ENCODE measurements around the gene CPO. TPM values are rescaled to one million over a fixed set of nuclear protein-coding genes. Genes with fewer than 3 reads are reported as not detected.

The CPO gene
- total and polyA plus RNA-seq, 12 donors: 0.07 to 0.59 (median 0.35) TPM; not detected in 7

DNA sequence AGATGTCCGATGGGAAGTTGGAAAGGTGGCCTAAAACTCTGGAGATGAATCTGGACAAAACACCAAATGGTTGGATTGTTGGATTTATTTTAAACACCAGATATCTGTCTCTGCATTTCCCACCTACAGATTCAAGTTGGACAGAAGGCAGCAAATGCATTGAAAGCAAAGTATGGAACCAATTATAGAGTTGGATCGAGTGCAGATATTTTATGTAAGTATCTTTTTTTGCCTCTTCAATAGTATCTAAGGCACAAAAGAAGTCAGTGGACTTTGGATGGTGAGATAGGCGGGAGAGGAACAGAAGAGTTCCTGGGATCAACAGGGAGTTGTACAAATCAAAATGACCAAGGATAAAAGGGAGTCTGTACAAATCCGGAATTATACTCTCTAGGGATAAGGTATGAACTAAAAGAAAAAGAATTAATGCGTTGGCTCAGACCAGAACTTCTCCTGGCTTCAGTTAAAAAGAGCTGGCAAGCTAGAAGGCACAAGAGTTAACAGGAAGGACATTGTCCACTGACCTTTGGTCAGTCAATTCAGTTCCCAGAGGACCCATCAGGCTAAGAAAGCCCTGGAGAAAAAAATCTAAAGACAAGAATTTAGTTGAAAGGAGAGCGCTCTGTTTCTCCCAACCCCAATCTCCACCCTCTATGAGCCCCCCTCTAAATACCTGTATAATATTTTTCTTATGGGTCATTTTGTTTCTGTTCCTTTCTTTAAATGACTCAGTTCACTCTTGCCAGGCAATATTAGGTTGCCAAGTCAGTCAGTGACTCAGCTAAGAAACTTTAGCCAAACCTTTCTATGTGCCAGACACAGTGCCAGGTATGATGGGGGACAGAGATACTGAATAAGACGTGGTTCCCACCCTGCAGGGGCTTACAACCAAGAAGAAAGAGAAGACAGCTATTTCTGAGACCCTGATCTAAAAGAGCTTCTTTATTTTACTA lies 29.1 kb downstream of the CPO start:
- no peaks in the 10 kb centered on the region for H3K36me3 ChIP-seq
- H3K9me3 ChIP-seq: no peaks in the 10 kb centered on the region
- no peak for DNase-seq
- H3K27me3 ChIP-seq: no peaks in the 10 kb centered on the region
- no peak overlapping the region for H3K27ac ChIP-seq
- 68 to 69% methylated on average over 7 of the region's 7 CpGs for WGBS, 2 donors
- no peak overlapping the region for H3K4me3 ChIP-seq
- TF ChIP-seq CTCF (IDR thresholded peaks at IDR 0.05): no peak
- H3K4me1 ChIP-seq: peaks cover 0 to 24% (median 9%) of the 10 kb centered on the region in 9 donors
- intact Hi-C loops (cut with DNase I): loop anchor here in 2 of 10 donors (5.0 to 10.0 kb wide), 2 partner anchors 154 to 166 kb away; no protein-coding TSS in a partner anchor
- ATAC-seq: peak in 1 of 8 donors; percentile 53

DNA sequence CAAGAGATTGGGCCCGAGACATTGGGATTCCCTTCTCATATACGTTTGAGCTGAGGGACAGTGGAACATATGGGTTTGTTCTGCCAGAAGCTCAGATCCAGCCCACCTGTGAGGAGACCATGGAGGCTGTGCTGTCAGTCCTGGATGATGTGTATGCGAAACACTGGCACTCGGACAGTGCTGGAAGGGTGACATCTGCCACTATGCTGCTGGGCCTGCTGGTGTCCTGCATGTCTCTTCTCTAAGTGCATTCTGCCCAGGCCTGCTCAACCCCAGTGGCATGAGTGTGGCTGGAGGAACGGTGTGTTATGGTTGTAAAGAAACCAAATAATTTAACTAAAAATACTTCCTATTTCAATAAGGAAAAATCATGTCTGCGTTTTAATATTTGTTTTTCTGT lies 29.9 kb downstream of the CPO start:
- Histone ChIP-seq H3K9me3 (no peaks in the 10 kb centered on the region), H3K4me3 (no peak overlapping the region), H3K27me3 (no peaks in the 10 kb centered on the region), H3K27ac (no peak overlapping the region), H3K4me1 (peaks cover 0 to 24% (median 9%) of the 10 kb centered on the region in 9 donors), H3K36me3 (no peaks in the 10 kb centered on the region)
- intact Hi-C loops (cut with DNase I): loop anchor here in 2 of 10 donors (5.0 to 10.0 kb wide), 2 partner anchors 154 to 167 kb away; no protein-coding TSS in a partner anchor
- DNase-seq (no peak), ATAC-seq (no peak)
- no peak for TF ChIP-seq CTCF (IDR thresholded peaks at IDR 0.05)
- WGBS, 2 donors: 93 to 98% methylated on average over 6 of the region's 6 CpGs

DNA sequence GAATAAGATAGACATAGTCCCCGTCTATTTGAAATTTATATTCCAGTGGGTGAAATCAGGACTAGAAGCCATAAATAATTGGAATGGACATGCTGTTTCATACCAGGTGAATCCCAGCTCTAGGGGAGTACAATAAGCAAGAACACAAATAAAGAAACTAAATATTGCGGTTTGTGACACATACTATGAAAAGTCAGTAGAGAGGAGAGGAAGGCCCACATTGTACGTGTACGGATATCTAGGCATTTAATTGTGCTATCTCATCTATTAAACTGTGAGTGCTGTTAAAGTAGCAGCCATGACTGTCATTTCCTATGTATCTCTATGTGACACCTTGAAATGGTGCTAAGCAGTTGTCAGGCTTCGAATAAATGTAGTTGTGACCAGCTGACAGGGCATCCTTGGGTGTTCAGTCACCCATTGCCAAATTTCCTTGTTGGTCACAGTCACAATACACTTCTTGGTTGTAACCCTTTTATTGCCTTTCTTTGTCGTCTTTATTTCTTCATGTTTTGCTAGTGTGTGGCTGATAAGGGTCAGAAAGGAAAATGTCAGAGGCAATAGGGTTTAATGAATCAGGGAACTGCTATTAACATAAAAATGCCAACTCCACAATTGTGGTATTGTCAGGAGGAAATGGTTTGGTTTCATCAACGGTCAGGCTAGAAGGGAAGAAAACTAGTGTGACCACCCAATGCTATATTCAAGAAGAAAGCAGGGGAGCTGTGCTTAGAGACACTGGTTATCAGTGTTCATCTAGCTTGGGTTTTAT lies 31.5 kb downstream of the CPO start:
- 85 to 86% methylated on average over 7 of the region's 7 CpGs for WGBS, 2 donors
- intact Hi-C loops (cut with DNase I): loop anchor here in 1 of 10 donors (10.0 kb wide), 2 partner anchors 176 to 384 kb away; no protein-coding TSS in a partner anchor
- Histone ChIP-seq H3K4me1 (peaks cover 0 to 31% (median 9%) of the 10 kb centered on the region in 9 donors), H3K27ac (peak overlapping the region in 1 of 10 donors; percentile 15), H3K36me3 (no peaks in the 10 kb centered on the region), H3K4me3 (no peak overlapping the region), H3K27me3 (no peaks in the 10 kb centered on the region), H3K9me3 (peaks cover 0 to 6% (median 0%) of the 10 kb centered on the region in 11 donors)
- TF ChIP-seq CTCF (IDR thresholded peaks at IDR 0.05): no peak
- ATAC-seq (no peak), DNase-seq (no peak)

DNA sequence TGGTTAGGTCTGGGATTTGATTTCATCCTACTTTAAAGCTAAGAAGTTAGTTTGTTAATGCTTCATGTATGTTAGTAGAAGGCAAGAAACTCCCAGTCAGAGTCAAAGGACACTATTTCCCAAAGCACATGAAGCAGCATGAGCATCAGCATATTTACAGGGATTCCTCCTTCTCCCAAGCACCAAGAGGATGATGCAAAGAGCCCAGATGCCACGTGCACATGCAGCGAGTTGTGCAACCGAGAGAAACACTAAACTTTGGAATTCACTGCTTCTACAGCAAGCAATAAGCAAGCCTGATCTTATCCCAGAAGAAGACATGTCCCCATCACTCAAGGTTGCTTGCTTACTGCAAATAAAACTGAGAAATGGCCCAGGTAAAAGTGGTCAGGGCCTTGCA lies 32.5 kb downstream of the CPO start:
- H3K27ac ChIP-seq: peak overlapping the region in 1 of 10 donors; percentile 15
- peaks cover 0 to 9% (median 0%) of the 10 kb centered on the region in 11 donors for H3K9me3 ChIP-seq
- no peak for DNase-seq

More for the DNA sequence above, 32.5 kb downstream of the CPO start:
- intact Hi-C loops (cut with DNase I): loop anchor here in 1 of 10 donors (10.0 kb wide), 2 partner anchors 177 to 383 kb away; no protein-coding TSS in a partner anchor
- WGBS, 2 donors: 79 to 90% methylated on average over 3 of the region's 3 CpGs
- no peaks in the 10 kb centered on the region for H3K27me3 ChIP-seq
- H3K36me3 ChIP-seq: no peaks in the 10 kb centered on the region
- TF ChIP-seq CTCF (IDR thresholded peaks at IDR 0.05): no peak
- peaks cover 0 to 31% (median 9%) of the 10 kb centered on the region in 9 donors for H3K4me1 ChIP-seq
- peak in 1 of 8 donors; percentile 53 for ATAC-seq
- H3K4me3 ChIP-seq: no peak overlapping the region

All from heart right ventricle (tissue), 16 donors.